Smooth muscle cell (in vitro differentiated cells): Measurements from ENCODE around the gene RPS15. TPM values are rescaled to one million over a fixed set of nuclear protein-coding genes. Genes with fewer than 3 reads are reported as not detected.

Experiments
- DNase-seq: peaks from one replicate; lab custom pipeline; 2025; ENCODE audit not compliant: unreplicated experiment; lab: John Stamatoyannopoulos, UW
- H2AFZ ChIP-seq: fragments of 200-600 bp; sonication (generic); 2 replicates; pipeline ENCODE4 v1.6.0; 2016; ENCODE audit warnings: antibody characterized with exemption, low read depth, mild to moderate bottlenecking
- H3F3A ChIP-seq: fragments of 200-600 bp; sonication (generic); 2 replicates; pipeline ENCODE4 v1.6.0; 2017; ENCODE audit warnings: antibody characterized with exemption, low read depth
- H3K27ac ChIP-seq: fragments of 200-600 bp; sonication (generic); 2 replicates; pipeline ENCODE4 v1.5.1; 2016; ENCODE audit warnings: low read depth, mild to moderate bottlenecking
- H3K27me3 ChIP-seq: fragments of 200-600 bp; sonication (generic); 2 replicates; pipeline ENCODE4 v1.6.1; 2016; ENCODE audit warnings: low read depth, mild to moderate bottlenecking
- H3K36me3 ChIP-seq: fragments of 200-600 bp; sonication (generic); 2 replicates; pipeline ENCODE4 v1.5.1; 2016; ENCODE audit warnings: low read depth
- H3K4me1 ChIP-seq: fragments of 200-600 bp; sonication (generic); 2 replicates; pipeline ENCODE4 v1.5.1; 2016; ENCODE audit warnings: low read depth
- H3K4me2 ChIP-seq: fragments of 200-600 bp; sonication (generic); 2 replicates; pipeline ENCODE4 v1.6.0; 2016; ENCODE audit warnings: mild to moderate bottlenecking
- H3K4me3 ChIP-seq: fragments of 200-600 bp; sonication (generic); 2 replicates; pipeline ENCODE4 v1.5.1; 2016; ENCODE audit warnings: mild to moderate bottlenecking
- H3K79me2 ChIP-seq: fragments of 200-600 bp; sonication (generic); 2 replicates; pipeline ENCODE4 v1.6.0; 2016; ENCODE audit warnings: low read depth, mild to moderate bottlenecking
- H3K9ac ChIP-seq: fragments of 200-600 bp; sonication (generic); 2 replicates; pipeline ENCODE4 v1.6.0; 2016; ENCODE audit warnings: low read depth
- H3K9me3 ChIP-seq: fragments of 200-600 bp; sonication (generic); replicated peaks from 2 replicates; pipeline ENCODE4 v1.5.1; 2016; ENCODE audit warnings: low read depth
- H4K20me1 ChIP-seq: fragments of 200-600 bp; sonication (generic); 2 replicates; pipeline ENCODE4 v1.6.0; 2016; ENCODE audit warnings: low read depth
- WGBS: methylation state at CpG from one replicate; pipeline ENCODE4 v1.1.7; 2016; ENCODE audit warnings: low lambda C conversion rate; 5-methylcytosine and 5-hydroxymethylcytosine counted together
- polyA plus RNA-seq: library from polyadenylated mRNA; unstranded; fragments of >200 nt; fragmentation: Nextera tagmentation; extraction: Ambion mirVana; gene quantifications from 2 replicates; pipeline ENCODE4 v1.2.1, GENCODE V29; 2016
- total RNA-seq: library from RNA; depleted of rRNA; stranded (reverse); fragments of >200 nt; gene quantifications from 2 replicates; pipeline ENCODE4 v1.2.3, GENCODE V29; 2014
- TF ChIP-seq, protein P1 (sequence below): fragments of 200-600 bp; sonication (generic); IDR thresholded peaks from 2 replicates; pipeline ENCODE4 v1.5.1; 2017; ENCODE audit warnings: borderline replicate concordance, mild to moderate bottlenecking, antibody characterized with exemption; ENCODE audit not compliant: insufficient read depth, poor library complexity, severe bottlenecking

Gene RPS15
- total and polyA plus RNA-seq, 2 experiments from 2014 or later, result 1,180 to 2,744 TPM

DNA sequence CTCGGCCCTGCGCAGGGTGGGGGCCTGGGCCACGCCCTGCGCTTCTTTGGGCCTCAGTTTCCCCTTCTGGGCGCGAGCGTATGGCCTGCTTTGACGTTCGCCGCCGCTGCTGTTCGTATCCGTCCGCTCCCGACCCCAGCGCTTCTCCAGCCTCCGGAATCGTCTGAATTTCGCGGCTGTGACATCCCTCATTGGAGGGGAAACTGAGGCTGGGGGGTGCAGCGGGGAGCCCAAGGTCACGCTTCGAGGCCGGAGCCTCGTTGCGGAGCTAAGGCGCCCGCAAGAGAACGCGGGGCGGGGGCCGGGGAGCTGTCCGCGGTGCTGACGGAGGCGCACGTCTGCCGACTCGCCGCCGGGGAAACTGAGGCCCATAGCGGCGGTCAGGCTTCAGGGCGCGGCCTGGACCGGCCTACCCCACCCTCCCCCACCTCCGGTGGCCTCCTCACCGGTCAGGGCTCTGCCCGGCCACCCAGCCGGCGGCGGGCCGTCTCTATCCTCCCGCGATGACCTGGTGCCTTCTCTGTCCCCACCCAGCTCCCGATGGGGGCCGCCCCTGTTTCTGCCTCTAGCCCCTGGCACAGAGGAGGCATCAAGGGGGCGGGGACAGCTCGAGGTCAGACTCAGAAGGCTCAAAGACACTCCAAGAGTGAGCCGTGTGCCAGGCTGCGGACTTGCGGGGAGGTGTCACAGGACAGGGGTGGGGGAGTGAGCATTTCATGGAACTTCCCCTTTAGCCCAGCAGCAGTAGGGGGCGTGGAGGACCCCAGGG, 8.7 kb downstream of the RPS15 start:
- DNase-seq, result no peak
- Histone ChIP-seq H3K27me3 (peaks cover 63% of the 10 kb centered on the region), H3K27ac (no peak overlapping the region), H3K4me1 (peaks cover 8% of the 10 kb centered on the region), H3K79me2 (peaks cover under 1% of the 10 kb centered on the region), H3K36me3 (no peaks in the 10 kb centered on the region), H3F3A (peaks cover 17% of the 10 kb centered on the region), H2AFZ (no peak overlapping the region), H3K9me3 (no peaks in the 10 kb centered on the region), H3K4me3 (peak overlapping the region; percentile 52), H3K9ac (no peak overlapping the region), H4K20me1 (peaks cover 53% of the 10 kb centered on the region), H3K4me2 (peak overlapping the region; percentile 86)
- TF ChIP-seq, protein P1, sequence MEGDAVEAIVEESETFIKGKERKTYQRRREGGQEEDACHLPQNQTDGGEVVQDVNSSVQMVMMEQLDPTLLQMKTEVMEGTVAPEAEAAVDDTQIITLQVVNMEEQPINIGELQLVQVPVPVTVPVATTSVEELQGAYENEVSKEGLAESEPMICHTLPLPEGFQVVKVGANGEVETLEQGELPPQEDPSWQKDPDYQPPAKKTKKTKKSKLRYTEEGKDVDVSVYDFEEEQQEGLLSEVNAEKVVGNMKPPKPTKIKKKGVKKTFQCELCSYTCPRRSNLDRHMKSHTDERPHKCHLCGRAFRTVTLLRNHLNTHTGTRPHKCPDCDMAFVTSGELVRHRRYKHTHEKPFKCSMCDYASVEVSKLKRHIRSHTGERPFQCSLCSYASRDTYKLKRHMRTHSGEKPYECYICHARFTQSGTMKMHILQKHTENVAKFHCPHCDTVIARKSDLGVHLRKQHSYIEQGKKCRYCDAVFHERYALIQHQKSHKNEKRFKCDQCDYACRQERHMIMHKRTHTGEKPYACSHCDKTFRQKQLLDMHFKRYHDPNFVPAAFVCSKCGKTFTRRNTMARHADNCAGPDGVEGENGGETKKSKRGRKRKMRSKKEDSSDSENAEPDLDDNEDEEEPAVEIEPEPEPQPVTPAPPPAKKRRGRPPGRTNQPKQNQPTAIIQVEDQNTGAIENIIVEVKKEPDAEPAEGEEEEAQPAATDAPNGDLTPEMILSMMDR, result no peak
- WGBS, result 13% methylated on average over 56 of the region's 63 CpGs

DNA sequence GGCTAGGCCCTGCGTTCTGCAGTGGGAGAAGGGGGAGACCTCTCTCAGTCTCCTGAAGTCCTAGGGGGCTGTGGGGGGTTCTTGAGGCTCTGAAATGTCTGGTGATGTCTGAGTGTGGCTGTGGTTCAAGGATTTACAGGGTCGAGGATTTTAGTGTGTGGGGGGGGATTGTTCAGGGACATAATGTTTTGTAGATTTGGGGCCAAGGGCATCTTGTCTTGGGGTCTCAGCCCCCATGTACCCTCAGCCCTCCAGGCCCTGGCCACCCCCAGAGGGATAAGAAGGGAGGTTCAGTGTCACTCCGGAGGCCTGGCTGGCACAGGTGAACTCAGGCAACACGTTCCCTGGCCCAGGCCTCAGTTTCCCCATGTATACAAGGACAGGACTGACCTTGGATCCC, 9.3 kb downstream of the RPS15 start:
- Histone ChIP-seq H3K27ac (no peak overlapping the region), H3K4me3 (no peak overlapping the region), H3K9ac (no peak overlapping the region), H3K79me2 (no peaks in the 10 kb centered on the region), H3K9me3 (no peaks in the 10 kb centered on the region), H2AFZ (no peak overlapping the region), H3K36me3 (no peaks in the 10 kb centered on the region), H3K4me1 (peaks cover 12% of the 10 kb centered on the region), H3K27me3 (peaks cover 69% of the 10 kb centered on the region), H3F3A (peaks cover 11% of the 10 kb centered on the region), H4K20me1 (peaks cover 47% of the 10 kb centered on the region), H3K4me2 (no peak overlapping the region)
- no peak for DNase-seq
- TF ChIP-seq, protein P1, result no peak
- WGBS, result 46% methylated on average over 4 of the region's 4 CpGs

DNA sequence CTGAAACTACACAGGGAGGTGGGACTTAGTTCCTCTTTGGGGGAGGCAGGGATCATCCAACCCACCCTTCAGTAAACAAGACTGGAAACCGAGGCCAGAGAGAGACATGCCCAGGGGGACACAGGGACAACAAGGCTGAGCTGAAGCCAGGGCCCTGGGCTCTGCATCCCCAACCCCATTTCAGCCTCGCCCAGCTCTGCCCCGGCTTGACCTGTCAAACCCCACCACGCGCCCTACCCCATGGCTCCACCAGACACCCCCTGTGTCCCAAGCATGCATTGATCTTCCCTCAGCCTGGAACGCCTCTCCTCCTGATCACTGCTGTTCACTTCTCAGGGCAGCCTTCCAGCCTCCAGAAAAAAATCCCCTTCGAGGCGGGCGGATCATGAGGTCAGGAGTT, 9.7 kb downstream of the RPS15 start:
- Histone ChIP-seq H3K36me3 (no peaks in the 10 kb centered on the region), H3K9me3 (no peaks in the 10 kb centered on the region), H3F3A (peaks cover 7% of the 10 kb centered on the region), H3K27ac (no peak overlapping the region), H3K79me2 (no peaks in the 10 kb centered on the region), H3K27me3 (peaks cover 73% of the 10 kb centered on the region), H3K4me3 (no peak overlapping the region), H2AFZ (no peak overlapping the region), H3K4me2 (no peak overlapping the region), H4K20me1 (peaks cover 42% of the 10 kb centered on the region), H3K4me1 (peaks cover 17% of the 10 kb centered on the region), H3K9ac (no peak overlapping the region)
- DNase-seq, result no peak
- WGBS, result 92% methylated on average over 6 of the region's 9 CpGs
- TF ChIP-seq, protein P1, result no peak
